Activated CD4-positive, alpha-beta T cell treated with anti-CD3 and anti-CD28 coated beads, Interleukin-2, Interleukin-6, amounts not matched to agents 100 ng/mL and 50 ng/mL, durations not matched to agents 16 hours and 8 hours (primary cell): ENCODE results near the gene NCAPG.

Experiments used
- DNase-seq: peaks from one replicate; pipeline ENCODE4 v3.0.0-alpha.2; 2020

The NCAPG gene

DNA sequence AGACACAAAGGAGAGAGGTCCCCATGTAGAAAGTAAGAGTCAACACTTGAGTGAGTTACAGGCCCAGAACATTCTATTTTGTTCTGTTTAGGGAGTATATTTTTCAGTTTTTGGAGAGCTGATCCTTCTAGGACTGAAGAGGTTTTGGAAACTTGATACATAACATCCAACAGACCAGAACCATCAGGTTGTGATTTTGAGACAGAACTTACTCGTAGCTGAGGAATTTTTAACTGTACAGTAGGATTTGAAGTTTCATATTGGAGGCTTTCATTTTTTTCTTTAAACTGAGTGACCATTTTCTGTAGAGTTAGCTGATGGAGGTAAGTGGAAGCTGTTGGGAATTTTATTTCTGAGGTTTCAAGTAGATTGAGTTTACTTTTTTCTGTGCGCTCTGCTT is 73.3 kb downstream of the NCAPG start:
- no peak for DNase-seq

DNA sequence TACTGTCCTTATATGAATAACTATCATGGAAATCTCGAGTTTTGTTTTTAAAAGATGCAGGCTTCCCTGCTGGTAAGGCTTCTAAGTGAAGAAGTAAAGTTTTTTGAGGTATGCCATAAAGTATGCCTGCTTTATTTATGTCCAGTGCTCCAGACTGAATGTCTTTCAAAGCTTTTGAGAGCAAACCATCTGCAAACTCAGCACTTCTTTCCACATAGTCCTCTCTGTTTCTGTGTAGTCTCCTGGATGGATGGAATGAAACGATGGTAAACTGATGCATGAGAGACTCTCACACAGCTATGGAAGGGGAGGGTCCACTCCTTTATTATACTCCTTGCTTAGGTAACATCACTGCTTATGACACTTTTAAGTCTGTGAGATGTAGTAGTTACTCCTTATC is 73.7 kb downstream of the NCAPG start:
- DNase-seq, result no peak

DNA sequence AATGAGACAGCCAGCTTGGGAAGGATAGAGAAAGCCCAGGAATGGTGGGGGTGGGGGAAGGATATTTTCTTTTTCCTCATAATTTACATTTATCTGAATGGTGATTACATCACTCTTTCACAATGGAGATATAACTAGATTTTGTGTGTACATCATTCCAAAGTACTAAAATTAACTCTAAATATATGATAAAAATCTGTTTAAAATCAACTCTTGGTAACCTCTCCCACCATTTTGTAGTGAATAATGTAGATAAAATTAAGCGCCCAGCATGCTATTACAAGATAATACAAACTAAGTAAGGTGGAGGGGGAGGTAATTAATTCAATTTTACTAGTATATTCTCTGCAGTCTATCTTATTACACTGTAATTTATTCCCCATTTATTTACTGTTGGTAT is 78.9 kb downstream of the NCAPG start:
- DNase-seq, result no peak

DNA sequence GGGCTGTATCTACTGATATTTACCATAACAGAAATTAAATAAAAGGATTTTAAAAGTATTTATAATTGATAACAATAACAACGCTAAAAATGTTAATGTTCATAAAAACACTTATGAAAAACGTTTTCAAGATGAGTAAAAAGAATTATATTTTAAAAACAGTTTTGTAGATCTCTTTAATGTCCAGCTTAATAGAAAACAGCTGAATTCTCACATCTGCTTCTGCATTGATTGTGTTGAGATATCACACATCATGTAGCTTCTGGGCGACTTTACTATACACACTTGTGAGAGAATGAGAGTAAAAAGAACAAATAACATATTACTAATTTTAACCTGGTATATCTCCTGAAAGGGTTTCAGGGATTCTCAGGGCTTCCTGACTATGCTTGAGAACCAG is 83.6 kb downstream of the NCAPG start:
- DNase-seq, result no peak
